Omental fat pad (tissue), 4 donors: ENCODE results near the gene CCNI2. TPM values are rescaled to one million over a fixed set of nuclear protein-coding genes. Genes with fewer than 3 reads are reported as not detected.
"Not testable (repeated sequence)": the region's sequence is repeated elsewhere in the genome, so short reads cannot be mapped to it uniquely, and the experiment has no call there.

Source experiments
- ATAC-seq: fragments of 150-250 bp; one replicate; pipeline ENCODE4 v1.9.1; 2016; ENCODE audit warnings: mild to moderate bottlenecking, moderate library complexity; ENCODE audit not compliant: low FRiP score
- DNase-seq: peaks from one replicate; pipeline ENCODE4 v3.0.0-alpha.2; 2019; ENCODE audit warnings: low spot score
- total RNA-seq, 4 donors: library from RNA; depleted of rRNA; stranded (reverse); fragments of >200 nt; gene quantifications; one replicate each; pipeline ENCODE4 v1.1.0, GENCODE V29; 2016
- TF ChIP-seq, protein P1 (sequence below), 3 donors: fragments of 450-650 bp; IDR thresholded peaks; one replicate each; pipeline ENCODE4 v1.5.1; 2016 to 2017; ENCODE audit warnings: antibody characterized with exemption in 3 of 3, mild to moderate bottlenecking in 3 of 3, moderate library complexity in 2 of 3

Gene CCNI2
- total RNA-seq, 4 donors from 2014 or later, result 0.12 to 0.19 TPM; not detected in 2

DNA sequence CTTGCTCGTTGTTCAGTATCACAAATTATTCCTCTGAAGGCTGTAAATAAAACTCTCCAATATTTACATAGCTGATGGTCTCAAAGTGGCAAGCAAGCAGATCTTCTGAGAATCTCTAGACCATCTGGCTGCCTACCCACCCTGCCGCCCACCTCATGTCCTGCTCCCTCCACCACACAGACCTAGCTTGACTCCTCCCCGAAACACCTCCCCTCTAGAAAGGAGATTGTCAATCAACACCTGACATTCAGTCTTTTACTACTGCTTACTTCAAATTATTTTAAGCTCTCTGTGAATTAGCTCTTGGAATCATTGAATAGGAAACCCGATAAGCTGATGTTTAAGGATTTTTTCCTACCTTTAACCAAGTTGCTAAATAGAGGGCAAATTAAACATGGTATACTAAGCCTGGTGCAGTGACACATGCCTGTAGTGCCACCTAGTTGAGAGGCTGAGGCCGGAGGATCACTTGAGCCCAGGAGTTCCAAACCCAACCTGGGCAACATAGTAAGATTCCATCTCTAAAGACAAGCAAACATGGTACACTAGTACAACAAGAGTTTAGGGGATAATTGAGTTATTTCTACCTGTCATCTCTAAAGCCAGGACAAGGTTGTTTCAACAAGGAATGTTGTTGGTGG is 54.9 kb downstream of the CCNI2 start:
- ATAC-seq (no peak), DNase-seq (no peak)
- TF ChIP-seq, protein P1, sequence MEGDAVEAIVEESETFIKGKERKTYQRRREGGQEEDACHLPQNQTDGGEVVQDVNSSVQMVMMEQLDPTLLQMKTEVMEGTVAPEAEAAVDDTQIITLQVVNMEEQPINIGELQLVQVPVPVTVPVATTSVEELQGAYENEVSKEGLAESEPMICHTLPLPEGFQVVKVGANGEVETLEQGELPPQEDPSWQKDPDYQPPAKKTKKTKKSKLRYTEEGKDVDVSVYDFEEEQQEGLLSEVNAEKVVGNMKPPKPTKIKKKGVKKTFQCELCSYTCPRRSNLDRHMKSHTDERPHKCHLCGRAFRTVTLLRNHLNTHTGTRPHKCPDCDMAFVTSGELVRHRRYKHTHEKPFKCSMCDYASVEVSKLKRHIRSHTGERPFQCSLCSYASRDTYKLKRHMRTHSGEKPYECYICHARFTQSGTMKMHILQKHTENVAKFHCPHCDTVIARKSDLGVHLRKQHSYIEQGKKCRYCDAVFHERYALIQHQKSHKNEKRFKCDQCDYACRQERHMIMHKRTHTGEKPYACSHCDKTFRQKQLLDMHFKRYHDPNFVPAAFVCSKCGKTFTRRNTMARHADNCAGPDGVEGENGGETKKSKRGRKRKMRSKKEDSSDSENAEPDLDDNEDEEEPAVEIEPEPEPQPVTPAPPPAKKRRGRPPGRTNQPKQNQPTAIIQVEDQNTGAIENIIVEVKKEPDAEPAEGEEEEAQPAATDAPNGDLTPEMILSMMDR (IDR thresholded peaks at IDR 0.05), result no peak

DNA sequence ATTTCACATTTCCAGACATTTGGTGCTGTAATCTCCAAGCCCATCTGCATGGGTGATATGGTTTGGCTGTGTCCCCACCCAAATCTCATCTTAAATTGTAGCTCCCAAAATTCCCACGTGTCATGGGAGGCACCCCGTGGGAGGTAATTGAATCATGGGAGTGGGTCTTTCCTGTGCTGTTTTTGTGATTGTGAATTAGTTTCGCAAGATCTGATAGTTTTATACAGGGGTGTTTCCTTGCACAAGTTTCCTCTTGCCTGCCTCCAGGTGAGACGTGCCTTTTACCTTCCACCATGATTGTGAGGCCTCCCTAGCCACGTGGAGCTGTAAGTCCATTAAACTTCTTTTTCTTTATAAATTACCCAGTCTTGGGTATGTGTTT is 55.5 kb downstream of the CCNI2 start:
- ATAC-seq, DNase-seq: not testable (repeated sequence)

Other genes with a start within 250 kb of the CCNI2 start
- not detected for gene IL5, start 203.9 kb upstream of the CCNI2 start, total RNA-seq
- 10 to 100 TPM; 23.4 to 37.4 (median 29.8) TPM for gene RAD50, start 190.4 kb upstream of the CCNI2 start, total RNA-seq
- gene IL13, start 89.3 kb upstream of the CCNI2 start, total RNA-seq, result 1 to 10 TPM in 1 of 4 donors, under 1 TPM in 1, not detected in 2; 0.24 to 1.1 TPM
- gene IL4, start 73.4 kb upstream of the CCNI2 start, total RNA-seq, result not detected
- gene KIF3A, start 9.9 kb upstream of the CCNI2 start, total RNA-seq, result 10 to 100 TPM in 1 of 4 donors, 1 to 10 TPM in 3; 4.4 to 10.4 (median 5.9) TPM
- gene SEPTIN8, start 29.8 kb downstream of the CCNI2 start, total RNA-seq, result 10 to 100 TPM; 27.6 to 42.1 (median 29.7) TPM
- gene SOWAHA, start 65.9 kb downstream of the CCNI2 start, total RNA-seq, result under 1 TPM in 2 of 4 donors, not detected in 2; 0.13 to 0.28 TPM
- 10 to 100 TPM in 2 of 4 donors, 1 to 10 TPM in 2; 7.0 to 17.0 (median 9.1) TPM for gene SHROOM1, start 83.2 kb downstream of the CCNI2 start, total RNA-seq
- 1 to 10 TPM in 1 of 4 donors, under 1 TPM in 2, not detected in 1; 0.24 to 1.3 (median 0.31) TPM for gene GDF9, start 119.0 kb downstream of the CCNI2 start, total RNA-seq
- gene UQCRQ, start 119.2 kb downstream of the CCNI2 start, total RNA-seq, result 100 to 1,000 TPM in 3 of 4 donors, 10 to 100 TPM in 1; 89.7 to 173 (median 115) TPM
- gene LEAP2, start 126.2 kb downstream of the CCNI2 start, total RNA-seq, result 1 to 10 TPM in 3 of 4 donors, under 1 TPM in 1; 0.84 to 2.3 (median 1.4) TPM
- gene AFF4, start 216.2 kb downstream of the CCNI2 start, total RNA-seq, result 100 to 1,000 TPM in 2 of 4 donors, 10 to 100 TPM in 2; 52.8 to 118 (median 87.5) TPM